HG03097 (cell line): ENCODE data around the gene COL8A2.

Experiments
- ATAC-seq: cut with Tn5 transposase; IDR thresholded peaks from one replicate; pipeline ENCODE4 v1.9.1; 2021; ENCODE audit not compliant: unreplicated experiment, low FRiP score

Gene COL8A2

DNA sequence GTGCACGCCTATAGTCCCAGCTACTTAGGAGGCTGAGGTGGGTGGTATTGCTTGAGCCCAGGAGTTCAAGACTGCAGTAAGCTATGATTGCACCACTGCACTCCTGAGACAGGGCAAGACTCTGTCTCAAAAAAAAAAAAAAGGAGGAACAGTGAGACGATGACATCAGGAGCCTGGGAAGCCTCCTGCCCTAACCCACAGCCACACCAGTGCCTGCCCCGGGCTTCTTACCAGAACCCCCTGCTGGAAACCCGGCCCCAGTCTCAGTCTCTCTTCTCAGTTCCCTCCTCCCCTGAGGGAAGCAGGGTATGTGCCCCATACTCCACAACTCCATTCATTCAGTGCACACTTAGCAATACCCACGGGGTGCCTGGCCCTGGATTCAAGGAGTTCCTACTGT, 9.1 kb downstream of the COL8A2 start:
- no peak for ATAC-seq

DNA sequence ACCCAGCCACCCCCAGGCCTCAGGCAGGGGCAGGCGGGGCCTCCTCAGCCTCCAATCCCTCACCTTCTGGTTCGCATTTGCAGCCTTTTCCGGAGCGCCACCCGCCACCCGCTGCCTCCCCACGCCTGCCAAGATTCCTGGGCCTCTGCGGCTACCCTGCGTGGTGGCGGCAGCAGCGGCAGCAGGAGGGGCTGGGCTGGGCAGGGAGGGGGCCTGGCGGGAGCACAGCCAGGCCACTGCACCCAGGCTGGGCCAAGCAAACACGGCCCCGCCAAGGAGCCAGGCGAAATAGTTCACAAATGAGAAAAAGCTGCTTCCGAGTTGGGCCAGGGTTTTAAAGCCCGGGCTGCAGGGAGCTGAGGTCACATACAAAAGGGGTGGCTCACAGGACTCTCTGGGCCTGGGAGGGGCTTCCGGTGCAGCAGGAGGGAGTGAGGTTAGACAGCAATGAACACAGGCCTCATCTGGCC, 9.8 kb downstream of the COL8A2 start:
- ATAC-seq, result no peak

DNA sequence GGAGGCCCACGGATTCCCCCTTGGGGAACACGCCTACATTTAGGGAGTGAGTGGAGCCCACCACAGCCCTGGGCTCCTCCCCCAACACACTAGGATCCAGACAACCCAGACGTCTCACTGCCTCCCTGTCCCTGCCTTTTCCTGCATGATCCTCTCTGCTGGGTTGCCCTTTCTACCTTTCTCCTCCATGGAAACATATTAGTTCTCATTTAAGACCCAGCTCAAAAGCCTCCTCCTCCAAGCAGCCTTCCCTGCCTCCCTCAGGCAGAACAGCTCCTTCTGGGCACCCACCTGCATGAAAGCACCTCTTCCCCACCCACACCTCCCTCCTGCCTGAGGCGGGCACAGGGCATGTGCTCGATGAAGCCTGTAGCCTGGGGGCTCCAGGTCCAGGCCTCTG, 10.7 kb downstream of the COL8A2 start:
- ATAC-seq, result no peak

DNA sequence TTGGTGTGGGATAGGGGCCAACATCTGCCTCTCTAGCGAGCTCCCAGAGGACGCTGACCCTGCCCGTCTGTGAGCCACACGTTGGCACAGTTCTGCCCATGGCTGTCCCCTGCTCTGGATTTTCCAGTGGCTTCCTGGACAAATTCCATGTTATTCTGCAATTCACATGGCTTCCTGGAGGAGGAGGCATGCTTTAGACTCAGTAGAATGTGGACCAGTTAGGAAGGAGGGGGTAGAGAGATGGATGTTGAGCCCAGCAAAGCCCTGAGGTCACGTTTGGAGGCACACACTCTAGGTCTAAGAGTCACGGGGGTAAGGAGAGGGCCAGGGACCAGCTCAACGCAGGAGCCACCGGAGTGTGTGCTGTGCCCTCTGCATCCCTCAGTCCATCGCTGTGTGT, 12.2 kb downstream of the COL8A2 start:
- ATAC-seq, result no peak

DNA sequence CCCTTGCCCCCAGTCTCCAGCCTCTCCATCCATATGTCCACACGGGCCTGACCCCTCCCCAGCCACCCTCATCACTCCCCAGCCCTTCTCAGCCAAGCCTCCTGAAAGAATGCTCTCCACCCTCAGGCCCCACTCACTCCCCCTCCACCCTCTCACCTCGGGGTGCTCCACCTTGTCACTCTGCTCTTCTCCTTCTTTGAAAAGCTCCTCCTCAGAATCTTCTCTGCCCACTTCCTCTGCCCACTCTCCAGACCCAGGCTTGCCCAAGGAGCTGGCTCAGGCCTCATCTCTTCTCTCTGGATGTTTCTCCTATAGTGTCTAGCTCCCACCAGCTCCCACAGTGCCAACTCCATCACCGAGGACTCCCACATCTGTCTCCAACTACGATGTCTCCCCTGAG, 13.9 kb downstream of the COL8A2 start:
- ATAC-seq, result no peak

DNA sequence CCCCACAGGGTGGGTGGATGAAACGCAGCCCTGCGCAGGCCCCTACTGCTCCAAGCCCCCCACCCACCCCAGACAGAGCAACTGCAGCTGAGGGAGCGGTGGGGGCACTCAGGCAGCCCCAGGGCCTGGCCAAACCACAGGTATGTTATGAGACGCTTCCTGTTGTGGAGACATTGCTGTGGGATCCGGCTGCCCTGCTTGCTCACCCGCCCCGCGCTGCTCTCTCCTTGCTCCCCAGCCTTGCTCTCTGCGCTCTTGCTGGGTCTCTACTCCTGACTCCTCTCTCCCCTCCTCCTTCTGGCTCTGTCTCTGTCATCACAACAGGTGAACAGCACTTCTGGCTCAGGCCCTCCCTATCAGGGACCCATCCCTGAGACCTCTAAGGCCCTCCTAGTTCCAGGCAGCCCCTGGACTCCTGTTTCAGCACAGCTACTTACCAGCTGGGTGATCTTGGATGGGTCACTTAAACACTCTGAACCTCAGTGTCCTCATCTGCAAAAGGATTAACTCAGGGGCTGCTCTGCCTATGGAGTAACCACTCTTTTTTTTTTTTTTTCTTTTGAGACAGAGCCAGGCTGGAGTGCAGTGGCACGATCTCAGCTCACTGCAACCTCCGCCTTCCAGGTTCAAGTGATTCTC, 15.9 kb downstream of the COL8A2 start:
- ATAC-seq, result no peak

DNA sequence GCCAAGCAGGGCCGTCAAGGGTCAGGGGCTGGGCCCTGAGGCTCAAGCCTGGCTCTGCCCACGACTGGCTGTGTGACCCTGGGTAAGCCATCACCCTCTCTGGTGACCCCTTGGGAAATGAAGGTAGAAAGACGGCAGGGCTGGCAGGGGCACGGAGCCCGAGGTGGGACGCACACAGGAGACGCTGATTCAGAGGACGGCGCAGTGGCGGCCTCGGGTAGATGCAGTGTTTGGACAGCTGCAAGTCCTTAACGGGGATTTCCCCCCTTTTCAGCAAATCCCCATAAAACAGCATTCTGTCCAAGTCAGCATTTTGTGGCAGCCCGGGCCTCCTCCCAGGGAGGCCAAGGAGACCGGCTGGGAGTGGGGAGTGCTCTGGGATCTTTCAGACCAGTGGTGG, 16.7 kb downstream of the COL8A2 start:
- no peak for ATAC-seq

DNA sequence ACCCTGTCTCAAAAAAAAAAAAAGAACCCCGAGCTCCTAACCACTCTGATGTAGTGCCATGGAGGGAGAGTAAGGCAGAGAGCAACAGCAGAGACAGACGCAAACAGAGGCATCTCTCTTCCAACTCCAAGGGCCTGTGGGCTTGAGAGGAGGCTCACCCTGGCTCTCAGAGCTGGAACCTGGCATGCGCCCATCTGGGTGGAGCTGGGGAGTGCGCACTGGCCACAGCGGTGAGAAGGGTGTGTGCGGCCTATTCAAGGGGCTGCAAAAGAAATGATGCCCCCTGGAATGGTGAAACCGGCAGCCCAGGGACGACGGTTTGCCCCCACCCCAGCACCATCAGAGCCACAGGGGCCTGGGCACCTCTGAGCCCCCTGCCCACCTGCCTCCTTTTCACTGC, 17.6 kb downstream of the COL8A2 start:
- no peak for ATAC-seq

DNA sequence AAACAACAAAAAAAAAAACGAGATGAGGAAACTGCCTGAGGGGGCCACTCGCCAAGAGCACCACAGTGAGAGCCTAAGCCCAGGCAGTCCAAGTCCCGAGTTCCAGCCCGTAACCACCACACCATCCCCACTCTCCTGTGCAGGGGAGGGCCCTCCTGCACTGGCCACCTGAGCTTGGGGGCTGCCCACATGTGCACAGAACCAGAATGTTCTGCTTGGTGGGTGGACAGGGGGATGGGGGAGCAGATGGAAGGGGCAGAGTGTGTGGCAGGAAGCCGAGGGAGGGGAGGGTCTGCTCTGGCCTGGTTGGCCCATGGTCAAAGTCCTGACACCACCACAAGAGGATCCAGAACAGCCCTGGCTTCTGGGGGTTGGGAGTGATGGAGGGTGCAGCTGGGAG, 18.8 kb downstream of the COL8A2 start:
- no peak for ATAC-seq

DNA sequence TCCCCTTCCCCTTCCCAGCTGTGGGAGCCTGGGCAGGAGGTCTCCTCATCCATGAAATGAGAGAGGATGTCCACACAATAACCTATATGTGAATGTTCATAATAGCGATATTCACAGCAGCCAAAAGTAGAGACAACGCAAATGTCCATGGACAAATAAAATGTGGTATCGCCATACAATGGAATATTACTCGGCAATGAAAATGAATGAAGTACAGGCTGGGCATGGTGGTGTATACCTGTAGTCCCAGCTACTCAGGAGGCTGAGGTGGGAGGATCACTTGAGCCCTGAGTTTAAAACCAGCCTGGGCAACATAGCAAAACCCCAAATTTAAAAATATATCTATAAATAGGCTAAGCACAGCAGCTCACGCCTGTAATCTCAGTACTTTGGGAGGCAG, 23.5 kb downstream of the COL8A2 start:
- ATAC-seq, result no peak

DNA sequence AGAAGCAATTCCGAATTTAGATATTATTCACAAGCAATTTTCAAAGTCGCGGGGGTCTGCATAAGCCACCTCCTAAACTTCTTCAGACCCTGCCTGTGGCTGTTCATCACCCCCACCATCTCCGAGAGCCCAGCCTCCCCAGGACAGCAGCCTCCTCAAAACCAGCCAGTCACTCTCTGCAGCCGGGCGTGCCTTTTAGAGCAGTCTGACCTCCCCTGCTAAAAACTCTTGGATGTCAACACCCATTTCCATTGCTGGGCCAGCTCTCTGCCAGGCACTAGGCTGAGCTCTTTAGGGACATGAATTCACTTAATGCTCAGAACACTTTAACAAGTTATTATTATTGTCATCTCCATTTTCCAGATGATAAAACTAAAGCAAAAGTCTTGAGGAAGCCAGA, 24.6 kb downstream of the COL8A2 start:
- ATAC-seq, result no peak

DNA sequence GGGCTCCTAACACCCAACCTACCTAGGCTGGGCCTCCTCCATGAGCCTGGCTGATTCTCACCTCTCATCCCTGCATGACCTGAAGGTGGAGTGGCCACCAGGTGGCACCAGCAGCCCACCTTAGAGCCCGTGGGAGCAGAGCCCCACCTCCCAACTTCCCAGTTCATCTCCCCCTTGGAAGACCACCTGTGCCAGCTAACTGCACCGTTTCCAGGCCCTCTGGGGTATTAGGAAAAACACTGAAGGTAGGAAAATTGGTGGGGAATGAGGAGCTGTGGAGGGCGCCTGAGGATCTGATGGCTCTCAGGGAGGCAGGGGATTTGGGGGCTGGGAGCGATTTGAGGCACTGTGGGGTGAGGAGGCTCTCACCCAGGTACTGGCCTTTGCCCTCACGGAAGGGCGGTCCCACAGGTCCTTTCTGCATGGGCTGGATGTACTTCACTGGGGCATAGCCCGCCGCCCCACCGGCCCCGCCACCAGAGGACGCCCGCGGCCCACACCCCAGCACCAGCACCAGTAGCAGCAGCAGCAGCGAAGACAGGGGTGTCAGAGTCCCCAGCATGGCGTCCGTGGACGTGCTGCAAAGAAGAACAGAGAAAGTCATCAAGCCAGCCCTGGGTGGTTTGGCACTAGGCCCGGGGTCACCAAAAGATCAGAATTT, 25.2 kb downstream of the COL8A2 start:
- no peak for ATAC-seq

DNA sequence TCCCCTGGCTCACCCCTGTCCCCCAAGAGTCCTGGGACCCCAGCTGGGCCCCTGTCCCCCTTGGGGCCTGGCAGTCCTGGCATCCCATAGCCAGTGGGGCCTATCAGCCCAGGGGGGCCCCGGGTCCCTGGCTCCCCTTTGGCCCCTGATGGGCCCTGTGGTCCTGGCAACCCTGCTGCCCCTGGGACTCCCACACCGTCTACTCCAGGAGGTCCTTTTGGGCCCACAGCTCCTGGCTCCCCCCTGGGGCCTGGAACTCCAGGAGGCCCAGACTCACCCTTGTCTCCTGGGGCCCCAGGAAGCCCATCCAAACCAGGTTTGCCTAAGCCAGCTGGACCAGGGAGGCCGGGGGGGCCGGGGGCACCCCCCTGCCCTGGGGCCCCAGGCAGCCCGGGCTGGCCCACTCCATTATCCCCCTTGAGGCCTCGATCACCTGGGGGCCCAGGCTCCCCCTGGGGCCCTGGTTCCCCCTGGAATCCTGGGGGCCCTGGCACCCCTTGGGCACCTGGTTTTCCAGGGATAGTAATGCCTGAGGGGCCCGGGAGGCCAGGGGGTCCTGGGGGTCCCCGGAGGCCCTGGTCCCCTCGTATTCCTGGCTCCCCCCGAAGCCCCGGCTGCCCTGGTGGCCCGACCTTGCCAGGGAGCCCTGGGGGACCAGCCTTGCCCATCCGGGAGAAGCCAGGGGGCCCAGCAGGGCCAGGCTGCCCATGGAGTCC, 26.2 kb downstream of the COL8A2 start:
- ATAC-seq, result no peak

DNA sequence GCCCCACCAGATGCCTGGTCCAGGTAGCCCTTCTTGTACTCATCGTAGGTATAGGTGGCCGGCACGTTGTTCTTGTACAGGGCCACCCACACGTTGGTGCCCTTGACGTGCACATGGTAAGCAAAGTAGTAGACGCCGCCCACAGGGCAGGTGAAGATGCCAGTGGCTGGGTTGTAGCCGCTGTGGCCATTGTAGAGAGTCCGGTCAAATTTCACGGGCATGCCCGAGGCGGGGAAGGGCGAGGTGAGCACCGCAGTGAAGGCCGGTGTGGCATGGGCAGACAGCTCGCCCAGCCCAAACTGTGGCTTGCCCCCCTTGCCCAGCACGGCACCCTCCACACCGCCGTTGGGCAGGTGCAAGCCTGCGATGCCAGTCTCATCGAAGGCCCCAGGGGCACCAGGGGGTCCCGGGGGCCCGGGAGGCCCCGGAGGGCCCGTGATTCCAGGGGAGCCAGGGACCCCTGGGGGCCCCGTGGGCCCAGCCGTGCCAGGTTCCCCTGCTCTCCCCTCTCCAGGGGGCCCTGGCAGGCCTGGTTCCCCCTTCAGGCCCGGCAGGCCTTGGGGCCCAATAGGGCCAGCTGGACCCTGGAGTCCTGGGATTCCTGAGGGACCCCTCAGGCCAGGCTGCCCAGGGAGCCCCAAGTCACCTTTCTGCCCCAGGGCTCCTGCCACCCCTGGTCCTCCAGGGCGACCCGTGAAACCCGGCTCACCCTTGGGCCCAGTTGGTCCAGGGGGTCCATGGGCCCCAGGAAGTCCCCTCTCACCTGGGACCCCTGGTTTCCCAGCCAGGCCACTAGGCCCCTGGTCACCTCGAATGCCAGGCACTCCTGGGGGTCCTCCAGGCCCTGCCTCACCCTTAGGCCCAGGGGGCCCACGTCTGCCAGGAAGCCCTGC, 27.1 kb downstream of the COL8A2 start:
- no peak for ATAC-seq

DNA sequence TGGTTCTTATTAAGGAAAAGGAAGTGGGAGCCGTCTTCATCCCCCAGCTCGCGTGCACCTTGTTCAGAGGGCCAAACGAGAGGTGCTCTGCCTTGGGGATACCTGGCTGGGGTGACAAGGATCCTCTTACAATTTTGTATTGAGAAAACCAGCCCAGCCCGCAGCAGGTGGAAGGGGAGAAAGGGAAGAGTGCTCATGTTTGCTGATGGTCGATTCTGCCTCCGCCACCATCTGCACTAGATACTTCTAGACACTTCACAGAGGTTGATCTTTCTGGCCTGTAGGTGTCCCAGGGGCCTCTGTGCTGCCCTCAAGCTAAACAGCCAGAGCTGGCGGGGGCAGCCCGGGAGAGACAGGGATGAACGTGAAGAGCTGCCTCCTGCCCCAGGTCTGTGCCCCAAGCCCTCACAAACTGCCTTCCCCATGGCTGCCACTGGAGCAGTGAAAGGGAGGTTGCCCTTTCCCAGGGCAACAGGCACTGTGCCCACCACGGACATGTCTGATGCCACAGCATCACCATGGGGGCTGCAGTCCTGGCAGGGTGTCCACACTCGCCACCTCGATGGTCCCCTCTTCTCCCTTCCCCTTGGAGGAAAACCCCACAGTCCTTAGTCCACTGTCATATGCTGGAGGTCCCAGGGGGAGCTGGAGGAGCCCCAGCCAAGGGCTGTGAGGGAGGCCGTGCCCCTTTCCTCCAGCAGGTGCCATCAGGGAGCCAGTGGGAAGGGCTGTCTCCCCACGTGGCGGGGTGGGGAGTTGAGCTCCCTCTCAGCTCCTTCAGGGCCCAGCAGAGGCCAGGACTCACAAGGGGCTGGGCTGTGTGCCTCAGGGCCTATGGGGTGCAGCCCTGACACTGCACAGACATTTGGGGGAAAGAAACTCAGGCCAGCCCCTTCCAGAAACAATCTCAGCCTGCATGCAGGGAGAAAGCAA, 28.3 kb downstream of the COL8A2 start:
- no peak for ATAC-seq

DNA sequence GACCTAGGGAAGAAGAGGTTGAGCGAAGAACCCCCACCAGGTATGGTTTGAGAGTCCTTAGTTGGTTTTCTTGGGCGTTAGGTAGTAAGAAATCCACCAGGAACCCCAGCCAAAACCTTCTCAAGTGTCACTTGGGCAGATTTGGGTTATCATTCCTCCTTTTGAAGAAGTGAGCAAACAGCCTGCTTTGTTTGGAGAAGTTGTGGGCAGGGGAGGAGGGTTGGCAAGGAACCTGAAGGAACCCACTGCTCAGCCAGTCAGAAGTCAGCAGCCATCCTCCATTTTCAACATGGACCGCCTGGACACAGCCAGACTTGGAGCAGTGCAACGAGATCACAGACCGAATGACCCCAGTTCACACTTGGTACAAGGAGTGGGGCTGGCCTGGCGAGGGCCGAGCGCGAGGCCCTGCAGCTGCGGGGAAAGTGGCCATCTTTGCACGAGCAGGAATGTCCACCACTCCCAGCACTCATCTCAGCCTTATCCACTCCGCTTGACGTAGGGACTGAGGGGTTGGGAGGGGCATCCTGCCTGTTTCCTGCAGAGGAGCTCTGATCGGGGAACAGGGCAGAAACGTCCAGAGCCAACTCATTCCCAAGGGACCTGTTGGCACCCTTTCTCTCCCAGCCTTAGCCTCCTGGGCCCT, 29.1 kb downstream of the COL8A2 start:
- no peak for ATAC-seq

DNA sequence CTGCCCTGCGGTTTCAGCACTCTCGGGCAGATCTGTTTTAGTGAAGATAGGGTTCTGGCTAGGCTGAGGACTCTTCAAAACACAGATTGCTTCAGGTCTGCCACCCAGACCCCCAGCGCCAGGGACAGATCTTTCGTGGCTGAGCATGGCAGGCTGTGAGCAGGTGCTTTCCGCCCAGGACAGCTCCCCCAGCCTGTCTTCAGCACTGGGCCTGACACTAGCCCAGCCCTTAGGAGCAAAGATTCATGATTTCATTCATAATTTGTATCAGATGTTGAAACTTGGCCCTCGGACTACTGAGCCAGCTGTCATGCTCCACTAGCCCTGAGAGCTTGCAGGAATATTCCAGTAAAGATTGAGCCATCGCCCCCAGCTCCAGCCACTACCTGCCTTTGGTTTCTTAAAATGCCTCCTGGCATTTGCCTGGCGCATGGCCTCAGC, 30.4 kb downstream of the COL8A2 start:
- no peak for ATAC-seq

DNA sequence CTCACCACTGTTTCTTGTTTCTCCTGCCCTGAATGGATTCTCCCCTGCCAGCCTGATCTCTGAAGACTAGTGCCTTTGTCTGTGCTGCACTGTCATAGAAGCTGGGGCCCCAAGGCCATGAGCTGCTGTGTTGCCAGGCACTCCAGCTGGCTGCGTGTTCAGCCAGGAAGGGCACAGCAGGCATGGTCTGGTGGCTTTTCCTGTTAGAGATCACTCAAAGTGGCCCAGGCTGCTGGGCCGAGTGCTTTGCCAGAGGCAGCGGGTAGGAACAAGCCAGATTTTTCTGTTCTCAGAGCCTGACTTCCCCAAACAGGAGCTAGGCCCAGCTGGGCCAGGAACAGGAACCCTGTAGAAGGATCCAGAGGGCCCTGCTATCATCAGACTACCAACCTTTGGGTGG, 31.1 kb downstream of the COL8A2 start:
- no peak for ATAC-seq

DNA sequence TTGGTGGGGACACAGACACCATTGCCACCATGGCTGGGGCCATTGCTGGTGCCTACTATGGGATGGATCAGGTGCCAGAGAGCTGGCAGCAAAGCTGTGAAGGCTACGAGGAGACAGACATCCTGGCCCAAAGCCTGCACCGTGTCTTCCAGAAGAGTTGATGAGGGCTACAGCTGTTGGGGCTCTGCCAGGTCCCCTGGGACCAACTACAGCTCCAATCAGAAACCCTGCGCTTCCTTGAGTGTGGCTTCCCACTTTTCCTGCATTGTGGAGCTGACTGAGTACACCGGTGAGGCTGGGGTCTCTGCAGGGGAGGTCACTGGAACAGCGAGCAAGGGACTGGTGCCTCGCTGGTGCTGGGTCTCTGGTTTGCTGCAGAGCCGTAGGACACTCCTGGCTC, 31.8 kb downstream of the COL8A2 start:
- ATAC-seq, result no peak
